Keratinocyte (primary cell): ENCODE data around the gene MBNL2.

ENCODE experiments used
- CTCF ChIP-seq, 3 experiments: IDR thresholded peaks in 1 of 3; conservative IDR thresholded peaks in 1 of 3; optimal IDR thresholded peaks in 1 of 3; 2 replicates in 2 of 3; 3 replicates in 1 of 3; pipeline versions ENCODE3 to v1.5.1; 2011; ENCODE audit warnings: low read length in 3 of 3, mild to moderate bottlenecking in 3 of 3, moderate library complexity in 2 of 3, control low read depth in 1 of 3, inconsistent platforms in 1 of 3; ENCODE audit not compliant: insufficient read depth in 2 of 3; ENCODE audit errors: extremely low read depth in 1 of 3
- EZH2 ChIP-seq: IDR thresholded peaks from one replicate; pipeline ENCODE4 v1.6.1; 2012; ENCODE audit warnings: inconsistent platforms, mild to moderate bottlenecking, low read length, moderate library complexity

GRCh38 chr13:97205982-97206381 lies 16.2 kb upstream of the MBNL2 start:
- TF ChIP-seq CTCF (optimal IDR thresholded peaks at IDR 0.05 in 1 of 3, IDR thresholded peaks at IDR 0.05 in 1 of 3, conservative IDR thresholded peaks at IDR 0.05 in 1 of 3; ENCODE audit: extremely low read depth in 1 of 3, insufficient read depth in 2 of 3, low read length in 3 of 3) (no peak), EZH2 (no peak)
